ENCODE measurements around the gene BPIFB2.

Gene BPIFB2

DNA sequence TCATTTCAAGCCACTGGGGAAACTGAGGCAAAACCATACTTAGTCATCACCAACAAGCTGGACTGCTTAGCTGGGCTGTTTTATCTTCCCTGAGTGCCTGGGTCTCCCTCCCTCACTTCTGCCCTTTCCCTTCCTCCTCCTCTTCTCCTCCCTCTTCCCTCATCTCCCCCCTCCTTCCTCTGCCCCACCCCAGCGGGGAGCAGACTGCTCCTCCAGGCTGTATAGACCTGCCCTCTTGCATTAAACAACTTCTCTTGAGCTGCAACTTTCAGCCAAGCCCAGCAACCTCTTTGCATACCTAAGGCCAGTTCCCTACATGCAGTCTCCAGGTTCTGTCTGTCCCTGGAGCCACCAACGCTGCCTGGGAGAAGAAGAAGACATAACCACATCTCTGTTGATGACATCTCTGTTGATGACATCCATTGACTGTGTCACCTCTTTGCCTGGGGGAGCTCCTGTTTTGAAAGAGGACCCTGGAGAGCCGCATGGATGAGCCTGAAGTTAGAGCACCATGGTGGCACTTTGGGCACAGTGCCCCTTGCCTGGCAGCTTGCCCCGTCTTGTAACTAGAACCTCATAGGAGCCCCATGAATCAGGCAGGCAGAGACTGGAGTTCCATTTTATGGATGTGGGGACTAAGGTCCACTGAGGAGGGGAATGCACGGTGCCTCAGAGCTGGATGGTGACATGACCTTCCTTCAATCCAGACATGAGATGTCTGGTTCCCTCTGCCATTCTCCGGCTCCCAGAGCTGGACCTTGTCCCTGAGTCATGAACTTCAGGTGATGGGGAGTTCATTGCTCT lies 16.1 kb downstream of the BPIFB2 start:
- DNase-seq, result no peak

DNA sequence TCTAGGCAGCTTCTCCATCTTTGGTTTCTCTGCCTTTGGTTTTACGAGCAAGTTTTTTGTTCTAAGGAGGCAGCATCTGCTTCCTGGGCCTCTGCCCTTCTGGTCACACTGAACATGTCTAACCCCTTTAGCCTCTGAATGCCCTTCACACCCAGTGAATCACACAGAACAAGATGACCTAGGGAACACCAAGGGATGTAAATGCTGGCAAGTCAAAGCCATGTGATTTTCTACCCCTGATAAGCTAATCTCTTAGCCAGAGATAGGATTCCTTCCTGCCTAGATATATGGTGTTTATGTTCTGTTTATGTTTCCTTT lies 16.7 kb downstream of the BPIFB2 start:
- DNase-seq, result no peak

DNA sequence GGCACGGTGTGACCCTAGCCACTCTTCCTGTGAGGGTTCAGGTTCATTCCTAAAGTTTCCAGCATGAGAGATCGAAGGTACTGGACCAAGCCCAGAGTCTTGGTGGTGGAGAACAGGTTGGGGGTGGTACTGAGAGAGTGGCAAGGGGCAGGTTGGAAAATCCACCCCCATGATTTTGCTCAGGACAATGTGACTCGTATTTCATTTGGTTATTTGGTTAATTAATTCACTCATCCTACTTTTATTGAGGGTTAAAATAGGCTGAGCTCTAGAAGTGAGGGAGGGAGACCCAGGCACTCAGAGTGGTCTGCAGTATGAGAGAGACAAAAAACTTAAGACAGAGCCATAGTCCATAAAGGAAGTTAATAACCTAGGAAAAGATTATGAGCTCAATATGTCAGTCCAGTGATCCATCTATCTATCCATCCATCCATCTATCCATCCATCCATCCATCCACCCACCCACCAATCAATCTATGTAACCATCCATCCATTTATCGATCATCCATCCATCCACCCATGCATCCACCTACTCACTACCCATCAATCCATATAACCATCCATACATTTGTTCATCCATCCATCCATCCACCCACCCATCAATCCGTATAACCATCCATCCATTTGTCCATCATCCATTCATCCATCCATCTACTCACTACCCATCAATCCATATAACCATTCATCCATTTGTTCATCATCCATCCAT lies 17.3 kb downstream of the BPIFB2 start:
- no peak for DNase-seq

DNA sequence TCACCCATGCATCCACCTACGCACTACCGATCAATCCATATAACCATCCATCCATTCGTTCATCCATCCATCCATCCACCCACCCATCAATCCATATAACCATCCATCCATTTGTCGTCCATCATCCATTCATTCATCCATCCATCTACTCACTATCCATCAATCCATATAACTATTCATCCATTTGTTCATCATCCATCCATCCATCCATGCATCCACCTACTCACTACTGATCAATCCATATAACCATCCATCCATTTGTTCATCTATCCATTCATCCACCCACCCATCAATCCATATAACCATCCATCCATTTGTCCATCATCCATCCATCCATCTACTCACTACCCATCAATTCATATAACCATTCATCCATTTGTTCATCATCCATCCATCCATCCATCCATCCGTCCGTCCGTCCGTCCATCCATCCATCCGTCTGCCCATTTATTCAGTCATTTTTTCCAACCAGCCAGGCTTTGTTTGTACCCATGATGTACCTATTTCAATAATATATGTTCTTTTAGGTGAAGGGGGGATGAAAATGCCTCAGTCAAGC lies 17.9 kb downstream of the BPIFB2 start:
- DNase-seq, result no peak

DNA sequence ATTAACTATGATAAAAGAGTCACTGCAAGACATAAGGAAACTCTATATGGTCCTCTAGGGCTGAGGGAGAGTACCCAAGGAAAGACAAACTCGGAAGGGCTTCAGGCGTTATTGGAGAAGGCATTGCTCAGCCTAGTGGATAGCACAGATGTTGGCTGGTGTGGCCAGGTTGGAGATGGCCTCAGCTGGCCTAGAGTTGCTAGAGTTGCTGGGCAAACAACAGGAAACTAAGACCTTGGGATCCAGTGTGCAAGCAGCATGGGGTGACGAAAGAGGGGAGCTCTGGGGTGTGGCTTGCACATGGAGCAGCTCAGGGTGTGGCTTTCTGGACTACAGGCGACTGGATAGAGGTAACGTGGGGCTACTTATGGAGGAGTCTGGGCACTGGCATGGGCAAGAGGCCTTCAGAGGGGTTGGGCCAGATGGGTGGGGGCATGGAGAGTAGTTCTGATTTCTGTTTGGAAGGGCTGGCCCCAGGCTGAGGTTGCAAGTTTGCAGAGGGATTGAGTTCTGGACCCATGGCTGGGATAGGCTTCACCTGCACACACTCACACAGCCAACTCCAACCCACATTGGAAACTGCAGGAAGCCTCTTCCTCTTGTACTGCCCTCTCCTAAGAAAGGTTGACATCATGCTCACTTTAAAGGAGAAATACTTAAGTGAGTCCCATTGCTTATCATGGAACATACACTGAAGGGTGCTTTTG lies 18.7 kb downstream of the BPIFB2 start:
- DNase-seq, result no peak

DNA sequence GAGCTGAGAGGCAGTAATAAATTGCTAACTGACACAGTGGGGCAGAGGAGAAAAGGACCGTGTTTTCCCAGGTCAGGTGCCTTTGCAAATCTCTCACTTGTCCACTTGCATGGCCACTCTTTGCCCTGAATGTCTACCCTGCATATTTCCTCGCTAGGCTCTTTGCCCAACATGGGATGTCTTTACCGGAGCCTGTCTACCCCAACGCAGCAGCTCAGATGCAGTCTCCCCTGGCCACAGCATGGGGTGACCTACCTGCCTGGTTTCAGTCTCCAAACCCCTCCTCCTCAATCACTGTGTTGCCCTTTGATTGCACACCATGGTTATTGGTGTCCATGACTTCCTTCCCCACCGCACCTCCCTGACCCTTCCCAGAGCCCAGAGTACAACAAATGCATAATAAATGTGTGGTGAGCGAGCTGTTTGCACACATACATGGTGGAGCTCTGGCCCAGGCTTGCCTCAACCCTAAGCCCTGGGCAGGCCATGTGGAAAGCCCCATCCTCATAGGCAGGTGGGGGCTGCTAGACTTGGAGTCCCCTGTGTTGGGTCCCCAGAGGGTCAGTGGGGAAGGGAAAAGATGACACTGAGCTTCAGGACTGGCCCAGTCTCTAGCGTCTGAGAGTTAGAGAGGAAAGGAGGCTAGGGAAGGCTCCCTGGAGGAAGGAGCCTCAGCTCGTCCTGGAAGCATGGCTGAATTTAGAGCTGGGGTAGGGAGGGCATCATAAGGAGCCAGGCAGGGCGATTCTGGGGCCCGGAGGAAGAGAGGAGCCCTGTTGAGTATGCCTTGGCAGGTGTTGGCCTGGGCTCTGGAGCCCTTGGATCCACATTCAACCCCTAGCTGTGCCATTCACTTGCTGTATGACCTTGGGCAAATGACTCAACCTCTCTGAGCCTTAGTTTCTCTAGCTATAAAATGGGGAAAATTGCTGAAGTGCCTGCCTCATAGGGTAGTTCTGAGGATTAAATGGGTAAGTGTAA lies 19.6 kb downstream of the BPIFB2 start:
- no peak for DNase-seq

DNA sequence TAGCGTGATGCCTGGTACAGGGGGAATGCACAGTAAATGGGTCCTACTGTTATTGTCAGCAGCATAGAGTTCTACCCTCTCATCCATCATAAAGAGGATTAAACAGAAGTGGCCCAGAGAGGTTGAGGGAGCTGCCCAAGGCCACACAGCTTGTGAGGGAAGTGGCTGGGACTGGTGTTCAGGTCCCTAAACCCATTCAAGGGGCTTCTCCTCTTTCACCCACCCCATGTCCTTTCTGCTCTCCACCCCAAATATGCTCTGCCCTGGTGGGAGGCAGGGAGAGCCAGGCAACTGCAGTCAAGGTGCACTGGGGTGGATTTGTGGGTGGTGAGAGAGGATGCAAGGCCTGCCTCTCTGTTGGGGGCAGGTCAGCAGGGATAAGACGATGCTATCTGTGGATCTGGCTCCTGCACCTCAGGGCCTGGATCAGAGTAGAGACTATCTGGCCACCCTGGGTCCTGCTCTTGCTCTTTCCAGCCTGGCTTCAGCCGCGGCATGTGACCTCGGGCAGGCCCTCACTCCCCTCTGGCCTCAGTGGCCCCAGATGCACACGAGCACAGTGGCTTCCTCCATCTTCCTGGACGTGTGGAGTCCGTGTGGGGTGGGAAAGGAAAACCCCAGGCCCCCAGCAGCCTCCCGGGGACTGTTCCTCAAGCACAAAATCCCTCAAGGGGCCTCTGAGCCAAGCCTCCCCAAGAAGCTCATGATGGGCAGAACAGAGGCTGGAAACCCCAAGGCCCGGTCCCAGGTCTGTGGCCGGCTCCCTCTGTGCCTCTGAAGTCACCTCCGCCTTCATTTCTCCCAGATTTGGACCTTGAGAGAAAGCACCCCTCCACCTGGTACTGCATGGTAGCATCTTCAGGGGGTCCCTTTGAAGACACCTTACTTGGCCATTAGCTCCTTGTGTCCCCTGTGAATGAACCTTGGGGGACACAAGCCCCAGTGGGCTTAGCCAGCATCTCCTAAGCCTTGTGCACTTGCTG lies 20.6 kb downstream of the BPIFB2 start:
- no peak for DNase-seq

DNA sequence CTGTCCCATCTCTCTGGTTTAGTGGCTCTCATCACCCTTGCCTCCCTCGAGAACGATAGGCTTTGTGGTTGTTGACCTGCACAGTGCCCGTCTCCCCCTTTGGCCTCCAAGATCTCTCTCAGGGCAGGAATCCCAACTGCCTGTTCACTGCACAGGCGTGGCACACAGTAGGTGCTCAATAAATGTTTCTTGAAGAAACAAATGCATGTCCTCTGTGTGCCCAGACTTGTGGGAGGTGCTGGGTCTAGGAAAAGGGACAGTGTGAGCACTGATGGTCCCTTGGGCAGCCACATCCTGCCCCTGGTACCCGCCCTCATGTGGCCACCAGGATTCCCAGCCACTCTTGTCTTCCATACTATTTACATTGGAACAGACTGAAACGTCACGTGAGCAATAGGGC lies 21.4 kb downstream of the BPIFB2 start:
- no peak for DNase-seq

DNA sequence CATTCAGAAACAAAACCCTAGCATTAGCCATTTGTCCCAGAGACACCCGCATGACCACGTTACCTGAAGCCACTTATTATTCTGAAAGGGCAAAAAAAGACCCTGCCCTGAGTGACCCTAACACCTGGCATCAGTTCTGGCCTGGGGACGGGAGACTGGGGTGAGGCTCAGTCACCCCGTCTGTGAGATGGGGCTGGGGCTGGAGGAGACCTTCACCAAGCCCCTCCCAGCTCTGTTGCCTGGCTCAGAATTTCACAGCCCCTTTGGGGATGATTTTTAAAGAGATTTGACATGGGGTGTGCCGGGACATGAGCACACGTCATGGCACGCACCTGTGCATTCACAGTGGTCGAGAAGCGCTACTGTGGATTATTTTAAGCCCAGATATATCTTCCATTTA lies 22.6 kb downstream of the BPIFB2 start:
- no peak for DNase-seq

DNA sequence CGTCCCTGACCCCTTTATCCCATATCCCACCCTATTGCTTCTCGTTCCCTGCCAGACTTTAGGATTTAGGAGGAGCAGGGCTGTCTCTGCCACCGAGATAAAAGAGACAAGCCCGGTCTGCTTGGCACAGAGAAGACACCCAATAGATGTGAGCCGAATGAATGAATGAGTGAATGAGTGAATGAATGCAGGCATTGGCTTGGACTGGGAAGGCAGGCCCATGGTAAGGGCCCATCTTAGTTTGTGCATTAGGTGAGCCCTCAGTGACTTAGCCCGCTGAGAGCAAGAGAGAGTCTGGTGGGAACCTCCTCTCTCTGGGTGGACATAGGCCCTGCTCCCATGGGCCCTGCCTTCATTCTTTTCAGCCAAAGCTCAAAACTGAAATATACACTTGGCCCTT lies 23.1 kb downstream of the BPIFB2 start:
- no peak for DNase-seq

DNA sequence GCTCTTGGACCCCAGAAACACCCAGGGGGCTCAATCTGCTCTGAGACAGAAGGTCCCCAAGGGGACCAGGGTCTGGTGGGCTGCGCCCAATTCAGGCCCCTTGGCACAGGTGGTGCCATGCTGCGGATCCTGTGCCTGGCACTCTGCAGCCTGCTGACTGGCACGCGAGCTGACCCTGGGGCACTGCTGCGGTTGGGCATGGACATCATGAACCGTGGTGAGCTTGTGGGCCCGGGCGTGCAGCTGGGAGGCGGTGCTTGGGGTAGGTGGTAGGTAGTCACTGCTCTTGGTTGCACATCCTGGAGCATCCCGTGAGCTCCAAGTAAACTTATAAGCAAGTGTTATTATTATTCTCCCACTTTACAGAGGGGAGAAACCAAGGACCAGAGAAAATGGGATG lies 24.0 kb downstream of the BPIFB2 start, which contains the start of gene BPIFB6:
Gene BPIFB6 (plus strand): TSS at position 118 of the 400 bp plus-strand sequence. CDS start 0 bp downstream, at position 118.
- no peak for DNase-seq

DNA sequence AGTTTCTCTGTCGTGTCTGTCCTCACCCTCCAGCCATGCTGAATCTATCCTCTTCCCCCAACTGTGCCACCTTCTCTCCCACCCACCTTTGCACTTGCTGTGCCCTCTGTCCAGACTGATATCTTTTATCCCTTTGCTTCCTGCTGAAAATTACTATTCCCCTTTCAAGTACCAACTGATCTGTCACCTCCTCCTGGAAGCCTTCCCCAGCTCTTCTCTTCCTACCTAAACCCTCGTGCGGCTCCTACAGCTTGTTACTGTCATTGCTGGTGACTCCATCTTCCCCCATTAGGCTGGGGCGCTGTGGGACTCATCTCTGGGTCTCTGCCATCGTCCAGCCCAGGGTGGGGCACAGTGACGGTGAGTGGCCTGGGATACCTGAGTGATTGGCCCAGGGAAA lies 25.1 kb downstream of the BPIFB2 start:
- no peak for DNase-seq

DNA sequence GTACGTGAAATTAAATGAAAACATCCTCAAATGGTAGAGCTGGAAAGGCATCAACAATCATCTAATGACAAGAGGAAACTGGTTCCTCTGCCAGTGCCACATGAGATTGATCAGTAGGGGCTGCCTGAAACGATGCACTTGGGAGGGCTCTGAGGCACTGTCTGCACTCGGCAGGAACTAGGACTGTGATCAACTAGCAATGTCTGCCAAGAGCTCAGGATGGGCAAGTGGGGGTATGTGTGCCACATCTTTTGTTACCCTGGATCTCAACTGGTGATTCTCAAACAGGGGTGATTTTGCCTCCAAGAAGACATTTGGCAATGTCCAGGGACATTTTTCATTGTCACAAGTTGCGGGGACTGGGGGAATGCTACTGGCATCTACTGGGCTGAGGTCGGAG lies 25.9 kb downstream of the BPIFB2 start:
- no peak for DNase-seq

DNA sequence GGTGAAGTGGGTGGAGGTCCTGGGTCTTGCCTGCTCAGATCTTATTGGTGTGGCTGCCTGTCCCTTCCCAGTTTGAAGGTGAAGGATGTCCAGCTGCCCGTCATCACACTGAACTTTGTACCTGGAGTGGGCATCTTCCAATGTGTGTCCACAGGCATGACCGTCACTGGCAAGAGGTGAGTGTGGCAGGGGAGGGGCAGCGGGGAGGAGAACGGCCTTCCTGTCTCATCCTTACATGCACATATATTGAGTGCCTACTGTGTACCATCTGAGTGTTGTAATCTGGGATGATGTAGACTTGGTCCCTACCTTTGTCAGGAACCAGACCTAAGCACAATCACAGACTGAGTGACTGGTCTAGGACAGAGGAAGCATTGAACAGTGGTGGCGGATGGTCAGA lies 26.6 kb downstream of the BPIFB2 start:
- no peak for DNase-seq

DNA sequence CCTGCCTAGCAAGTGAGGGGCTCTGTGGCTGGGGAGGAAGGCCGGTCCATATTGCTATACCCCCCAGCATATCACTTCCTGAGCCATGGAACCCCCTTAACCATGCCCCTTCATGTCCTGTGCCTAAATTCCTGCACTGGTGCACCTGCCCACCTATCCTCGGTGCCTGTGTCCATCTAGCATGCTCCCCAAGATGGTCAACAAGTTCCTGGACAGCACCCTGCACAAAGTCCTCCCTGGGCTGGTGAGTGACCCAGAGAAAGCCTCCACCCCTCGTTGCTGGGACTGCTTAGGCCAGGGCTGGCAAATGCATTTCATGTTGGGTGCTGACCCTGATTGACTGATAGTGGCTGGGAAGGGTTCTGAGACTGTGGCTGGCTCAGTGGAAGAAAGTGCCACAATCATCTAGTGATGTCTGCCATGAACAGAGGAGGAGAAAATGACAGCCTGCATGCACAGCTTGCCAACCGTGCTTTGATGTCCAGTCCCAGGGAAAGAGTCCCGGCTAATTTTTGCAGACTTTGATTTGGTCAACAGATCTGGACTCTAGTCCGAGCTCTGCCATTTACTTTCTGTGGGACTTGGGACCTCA lies 27.5 kb downstream of the BPIFB2 start:
- DNase-seq, result no peak

DNA sequence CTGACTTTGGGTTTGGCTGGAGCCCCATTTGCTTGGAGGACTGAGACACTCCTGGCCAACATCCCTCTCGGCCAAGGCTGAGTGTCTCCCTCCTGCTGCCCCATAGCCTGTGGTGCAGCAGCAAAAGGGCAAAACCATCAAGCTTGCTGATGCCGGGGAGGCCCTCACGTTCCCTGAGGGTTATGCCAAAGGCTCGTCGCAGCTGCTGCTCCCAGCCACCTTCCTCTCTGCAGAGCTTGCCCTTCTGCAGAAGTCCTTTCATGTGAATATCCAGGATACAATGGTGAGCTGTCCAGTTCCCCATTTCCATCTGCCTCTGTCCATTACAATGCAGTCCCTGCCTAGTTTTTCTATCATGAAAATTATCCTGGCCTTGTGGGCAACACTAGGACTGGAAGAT lies 30.0 kb downstream of the BPIFB2 start:
- no peak for DNase-seq

DNA sequence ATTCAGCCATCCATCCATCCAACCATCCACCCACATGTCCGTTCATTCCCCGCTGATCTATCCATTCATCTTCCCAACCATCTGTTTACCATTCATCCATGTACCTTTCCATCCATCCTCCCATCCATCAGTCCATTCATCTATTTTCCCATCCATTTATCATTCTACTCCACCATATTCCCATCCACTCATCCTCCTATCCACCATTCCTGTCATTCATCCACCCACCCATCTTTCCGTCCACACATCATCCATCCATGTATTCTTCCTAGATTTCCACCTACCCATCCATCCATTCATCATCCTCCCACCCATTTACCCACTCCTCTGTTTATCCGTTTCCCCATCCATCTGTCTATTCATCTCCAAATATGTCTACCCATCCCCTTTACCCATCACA lies 30.7 kb downstream of the BPIFB2 start:
- DNase-seq, result no peak

DNA sequence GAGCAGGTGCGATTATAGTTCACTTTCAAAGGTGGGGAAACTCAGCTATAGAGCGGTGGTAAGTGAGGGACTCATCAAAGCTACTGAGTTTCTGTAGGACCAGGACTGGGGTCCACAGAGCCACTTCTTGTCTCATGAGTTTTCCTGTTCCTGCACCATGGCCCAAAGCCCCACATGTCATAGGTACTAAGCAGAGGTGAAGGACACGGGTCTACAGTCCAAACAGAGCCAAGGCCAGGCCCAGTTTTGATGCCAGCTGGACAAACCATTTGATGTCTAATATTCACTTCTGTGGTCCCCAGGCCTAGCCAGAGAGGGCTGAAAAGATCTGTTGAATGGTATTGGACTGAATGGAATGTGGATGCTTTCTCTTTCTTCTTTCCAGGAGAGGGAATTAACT lies 34.9 kb downstream of the BPIFB2 start:
- DNase-seq, result no peak

DNA sequence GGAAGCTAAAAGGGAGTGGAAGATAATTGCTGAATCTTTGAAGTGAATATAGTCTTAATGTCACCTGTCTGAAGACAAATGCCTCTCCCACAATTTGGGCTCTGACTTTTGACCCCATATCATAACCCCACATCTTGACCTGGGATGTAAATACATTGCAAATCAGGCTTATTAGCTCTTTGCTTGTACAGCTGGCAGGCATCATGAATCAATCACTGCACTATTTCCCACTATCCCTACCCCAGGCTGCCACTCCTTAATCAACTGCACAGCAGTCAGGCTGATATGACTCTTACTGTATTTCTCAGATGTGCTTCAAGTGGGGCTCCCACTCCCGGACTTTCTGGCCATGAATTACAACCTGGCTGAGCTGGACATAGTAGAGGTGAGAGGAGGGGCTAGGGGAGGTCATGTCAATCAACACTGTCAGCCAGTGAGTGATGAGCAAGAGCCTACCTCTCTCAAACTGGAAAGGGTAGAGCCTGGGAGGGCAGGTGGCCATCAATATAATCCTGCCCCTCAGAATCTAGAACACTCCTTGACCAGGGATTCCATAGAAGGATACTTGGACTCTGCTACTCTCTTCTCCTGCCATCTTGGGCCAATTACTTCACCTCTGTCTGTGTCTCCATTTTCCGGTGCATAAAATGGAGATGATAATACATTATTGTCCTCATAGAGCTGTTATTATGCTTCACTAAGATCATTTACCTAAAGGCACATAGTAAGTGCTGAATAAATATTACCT lies 35.7 kb downstream of the BPIFB2 start:
- DNase-seq, result no peak

DNA sequence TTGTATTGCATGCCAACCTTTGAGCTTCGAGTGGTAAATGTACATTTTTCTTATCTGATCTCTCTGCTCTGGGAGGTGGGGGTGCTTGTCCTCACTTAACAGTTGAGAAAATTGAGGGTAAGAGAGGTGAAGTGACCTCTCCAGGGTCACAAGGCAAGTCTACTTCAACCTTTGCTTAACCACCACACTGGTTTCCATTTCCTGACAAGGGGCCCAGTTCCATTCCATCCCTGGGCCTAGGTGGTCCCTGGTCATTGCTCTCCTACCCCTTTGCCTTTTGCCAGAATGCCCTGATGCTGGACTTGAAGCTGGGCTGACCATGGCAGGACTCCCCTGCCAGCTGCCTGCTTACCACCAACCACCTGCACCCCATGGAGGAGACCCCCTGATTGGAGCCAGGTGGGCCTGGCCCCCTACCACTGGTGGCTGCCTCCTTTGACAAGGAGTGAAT lies 36.3 kb downstream of the BPIFB2 start:
- no peak for DNase-seq
